ENCODE measurements around the gene AGBL5. TPM values are rescaled to one million over a fixed set of nuclear protein-coding genes. Genes with fewer than 3 reads are reported as not detected.

The AGBL5 gene
- polyA plus RNA-seq, 1 donor (not counting 4 experiments of a cell fraction or from before 2014, with no cell fraction given) = 25.5 TPM

GRCh38 chr2:27099334-27099955, 48.0 kb downstream of the AGBL5 start:
- dilution Hi-C loops (cut with MboI; ENCODE audit: extremely low pct_ligation_motif_present, low sequenced_read_pairs) = no loop called here
- peaks cover 4% of the 10 kb centered on the region for H3K4me1 ChIP-seq (ENCODE audit: control insufficient read depth, extremely low read depth, insufficient read depth, low read length)
- no peak overlapping the region for H3K27ac ChIP-seq (ENCODE audit: control insufficient read depth, insufficient read depth, low read length)
- H3K9me1 ChIP-seq (ENCODE audit: control insufficient read depth, extremely low read depth, insufficient read depth, low read length) = no peaks in the 10 kb centered on the region
- no peak overlapping the region for H3K9ac ChIP-seq (ENCODE audit: control insufficient read depth, extremely low read depth, insufficient read depth, low read length)
- H3K4me2 ChIP-seq (ENCODE audit: control insufficient read depth, extremely low read depth, insufficient read depth, low read depth, low read length) = no peak overlapping the region
- no peak overlapping the region for H3K4me3 ChIP-seq (ENCODE audit: control insufficient read depth in 2 of 3, extremely low read depth in 1 of 3, insufficient read depth in 2 of 3, low read depth in 1 of 3, low read length in 3 of 3)
- DNase-seq (ENCODE audit: low read depth, low spot score) = no peak
- H3K27me3 ChIP-seq (ENCODE audit: control insufficient read depth, extremely low read depth, insufficient read depth, low read length) = peaks cover 9% of the 10 kb centered on the region
- H2AFZ ChIP-seq (ENCODE audit: control insufficient read depth, low read length) = no peak overlapping the region
- H3K9me3 ChIP-seq (ENCODE audit: control insufficient read depth, low read depth, low read length) = no peaks in the 10 kb centered on the region
- H3K79me2 ChIP-seq (ENCODE audit: control insufficient read depth, insufficient read depth, low read length) = no peaks in the 10 kb centered on the region
- no peaks in the 10 kb centered on the region for H3K36me3 ChIP-seq (ENCODE audit: control insufficient read depth in 2 of 2, extremely low read depth in 1 of 2, insufficient read depth in 2 of 2, low read length in 2 of 2)
- no peak for FAIRE-seq
- H4K20me1 ChIP-seq (ENCODE audit: control insufficient read depth, extremely low read depth, insufficient read depth, low read length) = peaks cover 4% of the 10 kb centered on the region
- no peak for TF ChIP-seq EZH2 (IDR thresholded peaks at IDR 0.05; ENCODE audit: low read length)
- no peak for TF ChIP-seq CTCF (optimal IDR thresholded peaks at IDR 0.05 in 1 of 3, IDR thresholded peaks at IDR 0.05 in 1 of 3, conservative IDR thresholded peaks at IDR 0.05 in 1 of 3; ENCODE audit: extremely low read depth in 1 of 3, insufficient read depth in 2 of 3, low read length in 3 of 3)

GRCh38 chr2:27100036-27100435, 48.6 kb downstream of the AGBL5 start:
- dilution Hi-C loops (cut with MboI; ENCODE audit: extremely low pct_ligation_motif_present, low sequenced_read_pairs) = no loop called here
- FAIRE-seq (no peak), DNase-seq (ENCODE audit: low read depth, low spot score) (no peak)
- H3K79me2 ChIP-seq (ENCODE audit: control insufficient read depth, insufficient read depth, low read length) = no peaks in the 10 kb centered on the region
- H3K9me3 ChIP-seq (ENCODE audit: control insufficient read depth, low read depth, low read length) = no peaks in the 10 kb centered on the region
- no peak overlapping the region for H3K4me3 ChIP-seq (ENCODE audit: control insufficient read depth in 2 of 3, extremely low read depth in 1 of 3, insufficient read depth in 2 of 3, low read depth in 1 of 3, low read length in 3 of 3)
- H3K9ac ChIP-seq (ENCODE audit: control insufficient read depth, extremely low read depth, insufficient read depth, low read length) = no peak overlapping the region
- no peak for TF ChIP-seq CTCF (optimal IDR thresholded peaks at IDR 0.05 in 1 of 3, IDR thresholded peaks at IDR 0.05 in 1 of 3, conservative IDR thresholded peaks at IDR 0.05 in 1 of 3; ENCODE audit: extremely low read depth in 1 of 3, insufficient read depth in 2 of 3, low read length in 3 of 3)
- no peak for TF ChIP-seq EZH2 (IDR thresholded peaks at IDR 0.05; ENCODE audit: low read length)
- no peak overlapping the region for H2AFZ ChIP-seq (ENCODE audit: control insufficient read depth, low read length)
- no peak overlapping the region for H3K4me2 ChIP-seq (ENCODE audit: control insufficient read depth, extremely low read depth, insufficient read depth, low read depth, low read length)
- no peaks in the 10 kb centered on the region for H3K36me3 ChIP-seq (ENCODE audit: control insufficient read depth in 2 of 2, extremely low read depth in 1 of 2, insufficient read depth in 2 of 2, low read length in 2 of 2)
- H3K4me1 ChIP-seq (ENCODE audit: control insufficient read depth, extremely low read depth, insufficient read depth, low read length) = peaks cover 4% of the 10 kb centered on the region
- no peaks in the 10 kb centered on the region for H3K9me1 ChIP-seq (ENCODE audit: control insufficient read depth, extremely low read depth, insufficient read depth, low read length)
- H3K27ac ChIP-seq (ENCODE audit: control insufficient read depth, insufficient read depth, low read length) = no peak overlapping the region
- H4K20me1 ChIP-seq (ENCODE audit: control insufficient read depth, extremely low read depth, insufficient read depth, low read length) = peaks cover 4% of the 10 kb centered on the region
- H3K27me3 ChIP-seq (ENCODE audit: control insufficient read depth, extremely low read depth, insufficient read depth, low read length) = peaks cover 9% of the 10 kb centered on the region
